K562 (cell line): Measurements from ENCODE around the gene ERVH48-1. TPM values are rescaled to one million over a fixed set of nuclear protein-coding genes. Genes with fewer than 3 reads are reported as not detected.

Source experiments
- ATF7 ChIP-seq: fragments of 450-650 bp; IDR thresholded peaks from 2 replicates; pipeline ENCODE4 v1.7.1; 2014; ENCODE audit warnings: mild to moderate bottlenecking, moderate library complexity
- BCL6 ChIP-seq: fragments of 250-450 bp; sonication (Bioruptor Pico); IDR thresholded peaks from 2 replicates; pipeline ENCODE4 v1.4.0; 2020
- CXXC5 ChIP-seq: fragments of 250-450 bp; sonication (Bioruptor Pico); IDR thresholded peaks from 2 replicates; pipeline ENCODE4 v1.8.0; 2022; ENCODE audit warnings: inconsistent platforms, mild to moderate bottlenecking, moderate library complexity
- ELF1 ChIP-seq: fragments of 200-800 bp; sonication (Bioruptor generic); IDR thresholded peaks from 2 replicates; pipeline ENCODE4 v1.6.1; 2016; ENCODE audit warnings: missing genetic modification characterization, missing compliant biosample characterization
- HDGF ChIP-seq: fragments of 450-650 bp; IDR thresholded peaks from 2 replicates; pipeline ENCODE4 v1.6.1; 2016
- HNRNPLL ChIP-seq: fragments of 200-400 bp; formaldehyde crosslinking; IDR thresholded peaks from 2 replicates; pipeline ENCODE4 v1.6.1; 2017; ENCODE audit warnings: low read length, low read depth, mild to moderate bottlenecking; ENCODE audit not compliant: poor library complexity, severe bottlenecking
- HSF4 ChIP-seq: fragments of 250-450 bp; sonication (Bioruptor Pico); IDR thresholded peaks from 2 replicates; pipeline ENCODE4 v2.1.2; 2022; ENCODE audit warnings: mild to moderate bottlenecking, moderate library complexity, borderline replicate concordance
- MEIS2 ChIP-seq: fragments of 450-650 bp; IDR thresholded peaks from 2 replicates; pipeline ENCODE4 v1.6.1; 2014; ENCODE audit warnings: mild to moderate bottlenecking; ENCODE audit not compliant: partially characterized antibody
- PTRF ChIP-seq: fragments of 450-650 bp; IDR thresholded peaks from 2 replicates; pipeline ENCODE4 v1.6.1; 2016; ENCODE audit warnings: mild to moderate bottlenecking, missing genetic modification characterization, missing compliant biosample characterization
- SREBF1 ChIP-seq: fragments of 150-350 bp; IDR thresholded peaks from 2 replicates; pipeline ENCODE4 v1.6.1; 2014; ENCODE audit warnings: antibody characterized with exemption, low read depth, low read length, borderline replicate concordance
- TRIM24 ChIP-seq, 2 experiments: fragments of 450-650 bp; IDR thresholded peaks; 2 replicates each; pipeline ENCODE4 v1.6.1; 2016
- ZBTB11 ChIP-seq, 3 experiments: fragments of 200-800 bp in 1 of 3; fragments of 250-450 bp in 1 of 3; fragments of 450-650 bp in 1 of 3; sonication (Bioruptor Pico) in 1 of 3; sonication (Bioruptor generic) in 1 of 3; formaldehyde crosslinking in 1 of 3; IDR thresholded peaks; 2 replicates each; pipeline versions ENCODE4 v1.6.1 to v1.8.0; 2016 to 2022; ENCODE audit warnings: mild to moderate bottlenecking in 2 of 3, missing genetic modification characterization in 2 of 3, missing compliant biosample characterization in 1 of 3, moderate library complexity in 1 of 3
- ZNF174 ChIP-seq: fragments of 250-450 bp; sonication (Bioruptor Pico); IDR thresholded peaks from 2 replicates; pipeline ENCODE4 v1.4.0; 2020; ENCODE audit warnings: mild to moderate bottlenecking
- ZNF253 ChIP-seq: fragments of 250-450 bp; sonication (Bioruptor Pico); conservative IDR thresholded peaks from 2 replicates; pipeline ENCODE4 v1.6.1; 2021; ENCODE audit warnings: mild to moderate bottlenecking
- polyA plus RNA-seq, 8 experiments: library from polyadenylated mRNA; depleted of rRNA in 4 of 8; stranded (reverse) in 5 of 8; unstranded in 3 of 8; fragments of >200 nt; fragmentation: Nextera tagmentation in 2 of 8; fragmentation: Illumina TruSeq in 1 of 8; extraction: Ambion mirVana in 2 of 8; extraction: Trizol in 1 of 8; gene quantifications; 2 replicates each; pipeline versions ENCODE4 v1.2.1 to v1.2.3, GENCODE V29; 2011 to 2014; ENCODE audit warnings: inconsistent platforms in 1 of 8, missing spikeins in 1 of 8
- total RNA-seq, 7 experiments: library from RNA; depleted of rRNA in 6 of 7; stranded (reverse); fragments of >200 nt in 6 of 7; fragmentation: Illumina TruSeq in 2 of 7; extraction: Trizol in 2 of 7; gene quantifications; 2 replicates each; pipeline versions ENCODE4 v1.2.1 to v1.2.3, GENCODE V29; 2011 to 2021; ENCODE audit warnings: low replicate concordance in 1 of 7
- TF ChIP-seq, protein P1 (sequence below): sonication (generic); formaldehyde crosslinking; IDR thresholded peaks from 2 replicates; pipeline ENCODE4 v1.8.1; 2023; ENCODE audit warnings: mild to moderate bottlenecking, missing genetic modification reagents

The ERVH48-1 gene
- total and polyA plus RNA-seq, 9 of the 15 experiments (the other 6 are each of a cell fraction or from before 2014, with no cell fraction given) = 0.08 to 0.49 (median 0.16) TPM; not detected in 3

GRCh38 chr21:42923553-42924432 lies 1.6 kb downstream of the ERVH48-1 start (continued):
- no peak for TF ChIP-seq ZNF174 (CRISPR knock-in tag)
- TF ChIP-seq, protein P1, sequence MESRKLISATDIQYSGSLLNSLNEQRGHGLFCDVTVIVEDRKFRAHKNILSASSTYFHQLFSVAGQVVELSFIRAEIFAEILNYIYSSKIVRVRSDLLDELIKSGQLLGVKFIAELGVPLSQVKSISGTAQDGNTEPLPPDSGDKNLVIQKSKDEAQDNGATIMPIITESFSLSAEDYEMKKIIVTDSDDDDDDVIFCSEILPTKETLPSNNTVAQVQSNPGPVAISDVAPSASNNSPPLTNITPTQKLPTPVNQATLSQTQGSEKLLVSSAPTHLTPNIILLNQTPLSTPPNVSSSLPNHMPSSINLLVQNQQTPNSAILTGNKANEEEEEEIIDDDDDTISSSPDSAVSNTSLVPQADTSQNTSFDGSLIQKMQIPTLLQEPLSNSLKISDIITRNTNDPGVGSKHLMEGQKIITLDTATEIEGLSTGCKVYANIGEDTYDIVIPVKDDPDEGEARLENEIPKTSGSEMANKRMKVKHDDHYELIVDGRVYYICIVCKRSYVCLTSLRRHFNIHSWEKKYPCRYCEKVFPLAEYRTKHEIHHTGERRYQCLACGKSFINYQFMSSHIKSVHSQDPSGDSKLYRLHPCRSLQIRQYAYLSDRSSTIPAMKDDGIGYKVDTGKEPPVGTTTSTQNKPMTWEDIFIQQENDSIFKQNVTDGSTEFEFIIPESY (CRISPR knock-in tag) = peak; percentile 89
- TF ChIP-seq HNRNPLL = peak; percentile 35
- TF ChIP-seq ZBTB11 (CRISPR knock-in tag; IDR thresholded peaks at IDR 0.05) = peak in 1 of 3 experiments; percentile 62; a peak in 2 of 6 replicates
- TF ChIP-seq HSF4 = no peak
- peak; percentile 90 to 91 for TF ChIP-seq TRIM24 (IDR thresholded peaks at IDR 0.05)
- TF ChIP-seq ATF7 = peak; percentile 72; the same call in 1 of the 2 replicates
- peak; percentile 99 for TF ChIP-seq HDGF
- 0 out of 2 replicates have a peak, but pooled peaks have one; percentile 16 for TF ChIP-seq ZNF253 (CRISPR knock-in tag)
- no peak for TF ChIP-seq BCL6 (CRISPR knock-in tag)
- TF ChIP-seq CXXC5 (CRISPR knock-in tag) = peak; percentile 70
- TF ChIP-seq SREBF1 = 0 out of 2 replicates have a peak, but pooled peaks have one; percentile 13
- no peak for TF ChIP-seq PTRF (tag)
- TF ChIP-seq ELF1 (tag) = peak; percentile 97
- peak; percentile 36 for TF ChIP-seq MEIS2
